ENCODE measurements around the gene CHST15.

Gene CHST15

GRCh38 chr10:124008681-124009080, 84.7 kb downstream of the CHST15 start:
- DNase-seq, result no peak

GRCh38 chr10:124008187-124008586, 85.2 kb downstream of the CHST15 start:
- no peak for DNase-seq

- DNase-seq, result no peak
Observed at GRCh38 chr10:124007773-124008145, 85.6 kb downstream of the CHST15 start.

DNA sequence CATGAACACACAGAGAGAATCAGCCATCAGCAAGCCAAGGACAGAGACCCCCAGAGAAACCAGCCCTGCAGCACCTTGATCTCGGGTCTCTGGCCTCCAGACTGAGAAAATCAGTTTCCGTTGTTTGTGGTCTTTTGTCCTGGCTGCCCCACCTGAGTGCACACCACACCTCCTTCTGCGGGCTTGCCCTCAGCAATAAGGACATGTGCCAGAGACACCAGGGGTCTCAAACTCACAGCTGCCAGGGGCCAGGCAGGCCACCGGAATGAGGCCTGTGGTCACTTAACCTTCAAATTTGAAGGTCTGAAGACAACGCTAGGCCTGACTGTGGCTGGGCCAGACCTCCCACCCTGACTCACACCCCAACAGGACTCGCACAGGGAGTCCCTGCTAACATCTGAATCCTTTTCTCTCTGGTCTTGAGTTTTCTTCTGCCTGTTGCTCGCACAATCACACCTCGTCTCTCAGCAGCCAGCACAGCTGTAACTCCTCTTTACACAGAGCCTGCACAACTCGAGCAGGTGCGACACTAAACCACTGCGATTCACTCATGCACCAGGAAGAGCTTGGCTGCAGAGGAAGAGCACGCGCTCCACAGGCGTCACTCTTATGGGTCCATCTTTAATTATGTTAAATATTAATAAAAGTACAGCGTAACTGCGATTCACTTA, 86.2 kb downstream of the CHST15 start:
- no peak for DNase-seq

DNA sequence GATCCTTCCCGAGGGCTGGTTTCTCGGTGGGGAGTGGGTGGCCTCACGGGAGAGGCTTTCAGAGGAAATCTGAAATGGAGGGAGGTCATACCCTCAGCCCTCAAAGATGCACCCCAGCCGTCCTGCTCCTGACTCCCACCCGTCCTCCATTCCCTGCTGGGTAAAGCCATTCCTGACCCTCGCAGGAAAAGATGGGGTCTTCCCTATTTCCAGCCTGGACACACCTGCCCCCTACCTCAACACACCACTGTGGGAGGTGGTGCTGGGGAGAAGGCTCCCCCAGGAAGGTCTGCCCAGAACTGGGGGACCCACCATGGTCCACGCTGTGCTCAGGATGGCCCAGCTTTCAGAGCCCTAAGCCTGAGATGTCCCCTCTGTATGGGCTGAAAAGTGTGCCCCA, 86.9 kb downstream of the CHST15 start:
- DNase-seq, result no peak

DNA sequence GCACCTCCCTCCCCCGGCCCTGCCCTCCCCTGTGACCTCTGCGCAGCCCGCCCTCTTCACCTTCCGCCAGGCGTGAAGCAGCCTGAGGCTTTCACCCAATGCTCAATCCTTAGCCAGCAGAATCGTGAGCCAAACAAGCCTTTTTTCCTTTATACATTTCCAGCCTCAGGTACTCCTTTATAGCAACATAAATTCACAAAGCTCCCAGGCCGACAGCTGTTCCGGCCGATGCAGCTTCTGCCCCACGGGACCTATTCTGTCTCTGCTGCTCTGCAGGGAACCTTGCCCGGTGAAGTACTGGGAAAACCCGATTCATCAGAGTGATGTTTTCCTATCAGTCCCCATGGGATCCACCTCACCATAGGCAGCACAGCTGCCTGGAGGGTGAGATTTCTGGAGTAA, 87.4 kb downstream of the CHST15 start:
- DNase-seq, result no peak

DNA sequence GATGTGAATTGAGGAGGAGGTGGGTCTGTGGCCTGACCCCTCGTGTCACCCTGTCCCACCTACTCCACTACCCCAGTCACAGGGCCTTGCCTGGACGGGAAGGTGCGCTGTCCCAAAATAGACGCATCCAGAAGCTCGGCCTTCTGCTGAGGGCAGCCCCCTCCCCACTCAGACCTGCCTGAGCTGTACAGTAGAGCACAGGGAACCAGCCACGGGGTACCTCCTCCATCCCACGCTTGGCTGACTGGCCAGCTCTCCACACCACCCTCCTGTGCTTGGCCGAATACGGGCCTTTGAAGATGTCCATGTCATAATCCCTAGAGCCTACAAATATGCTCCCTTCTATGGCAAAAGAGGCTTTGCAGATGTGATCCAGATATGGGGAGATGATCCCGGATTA, 88.3 kb downstream of the CHST15 start:
- no peak for DNase-seq

DNA sequence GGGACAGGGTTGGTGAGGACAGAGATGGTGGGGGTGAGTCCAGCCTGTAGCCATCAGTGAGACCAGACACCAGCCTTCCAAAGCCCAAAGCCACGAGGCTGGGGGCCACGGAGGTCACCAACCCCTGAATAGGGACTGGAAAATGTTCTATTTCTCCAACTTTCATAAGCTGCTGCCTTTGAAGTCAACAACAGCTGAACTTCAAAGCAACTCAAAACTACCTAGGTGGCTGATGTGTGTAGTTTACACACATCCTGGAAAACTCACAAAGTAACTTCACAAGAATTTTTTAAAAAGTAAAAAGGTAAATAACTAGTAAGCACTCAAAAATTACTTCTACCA, 88.8 kb downstream of the CHST15 start:
- DNase-seq, result no peak

DNA sequence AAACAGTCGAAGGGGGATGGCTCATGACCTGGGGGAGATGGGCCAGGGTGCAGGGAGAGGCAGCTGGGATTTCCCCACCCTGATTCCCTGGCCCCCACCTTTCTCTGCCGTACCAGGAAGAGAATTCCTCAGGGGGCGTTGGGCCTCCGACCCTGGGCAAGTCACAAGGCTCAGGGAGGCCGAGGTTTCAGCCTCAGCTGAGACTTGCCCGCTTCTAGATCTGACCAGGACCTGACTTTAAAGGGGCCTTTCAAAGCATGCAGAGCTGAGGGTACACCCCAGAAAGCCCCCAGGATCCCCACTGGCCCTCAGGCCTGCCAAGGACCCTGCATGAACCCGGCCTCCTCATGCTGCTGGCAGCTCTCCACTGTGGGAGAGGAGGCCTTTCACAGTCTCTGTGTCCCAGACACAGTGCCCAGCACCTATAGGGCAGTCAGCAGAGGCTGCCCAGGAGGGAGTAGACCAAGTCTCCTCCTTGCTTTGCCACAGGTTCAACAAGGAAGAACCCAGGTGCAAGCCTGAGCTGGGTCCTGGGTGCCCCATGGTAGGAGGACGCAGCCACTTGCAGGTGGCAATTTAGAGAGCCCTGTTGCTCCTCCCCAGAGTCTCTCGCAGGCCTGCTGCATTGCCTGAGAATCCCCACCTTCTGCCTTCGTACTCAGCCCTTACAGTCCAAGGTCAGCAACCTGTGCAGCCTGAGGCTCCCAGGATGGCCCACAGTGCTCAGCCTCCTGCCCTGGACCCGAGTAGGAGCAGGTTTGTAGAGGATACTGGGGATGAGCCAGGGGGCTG, 89.3 kb downstream of the CHST15 start:
- DNase-seq, result no peak

- DNase-seq, result no peak
Observed at GRCh38 chr10:124003481-124003870, 89.9 kb downstream of the CHST15 start.

- no peak for DNase-seq
Observed at GRCh38 chr10:124003070-124003419, 90.4 kb downstream of the CHST15 start.

DNA sequence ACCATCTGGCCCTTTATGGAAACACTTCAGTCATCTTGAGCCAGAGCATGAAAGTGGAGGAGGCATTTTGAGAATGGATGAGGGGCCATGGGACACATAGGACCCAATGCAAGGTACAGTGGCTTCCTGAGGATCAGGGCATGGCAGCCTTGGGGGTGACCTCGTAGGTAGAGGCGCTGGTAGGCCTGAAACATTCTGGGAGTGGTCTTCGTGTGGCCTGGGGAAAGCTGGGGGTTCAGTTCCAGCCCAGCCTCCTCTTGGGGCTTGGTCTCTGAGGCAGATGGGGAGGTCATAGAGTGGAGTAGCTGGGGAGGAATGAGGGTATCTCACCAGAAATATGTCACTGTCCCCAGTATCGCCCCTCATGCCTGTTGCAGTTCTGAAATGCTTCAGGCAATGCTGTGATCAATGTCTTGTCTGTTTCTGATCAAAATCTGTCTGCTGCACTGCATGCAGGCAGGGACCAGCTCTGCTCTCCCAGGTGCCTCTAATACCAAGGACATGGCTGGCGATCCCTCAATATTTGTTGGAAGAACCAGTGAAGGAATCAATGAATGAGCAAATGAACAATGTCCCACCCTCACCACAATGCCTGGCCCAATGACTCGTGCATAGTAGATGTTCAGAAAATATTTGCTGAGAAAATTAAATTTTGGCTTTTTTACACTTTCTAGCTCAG, 90.9 kb downstream of the CHST15 start:
- DNase-seq, result no peak

DNA sequence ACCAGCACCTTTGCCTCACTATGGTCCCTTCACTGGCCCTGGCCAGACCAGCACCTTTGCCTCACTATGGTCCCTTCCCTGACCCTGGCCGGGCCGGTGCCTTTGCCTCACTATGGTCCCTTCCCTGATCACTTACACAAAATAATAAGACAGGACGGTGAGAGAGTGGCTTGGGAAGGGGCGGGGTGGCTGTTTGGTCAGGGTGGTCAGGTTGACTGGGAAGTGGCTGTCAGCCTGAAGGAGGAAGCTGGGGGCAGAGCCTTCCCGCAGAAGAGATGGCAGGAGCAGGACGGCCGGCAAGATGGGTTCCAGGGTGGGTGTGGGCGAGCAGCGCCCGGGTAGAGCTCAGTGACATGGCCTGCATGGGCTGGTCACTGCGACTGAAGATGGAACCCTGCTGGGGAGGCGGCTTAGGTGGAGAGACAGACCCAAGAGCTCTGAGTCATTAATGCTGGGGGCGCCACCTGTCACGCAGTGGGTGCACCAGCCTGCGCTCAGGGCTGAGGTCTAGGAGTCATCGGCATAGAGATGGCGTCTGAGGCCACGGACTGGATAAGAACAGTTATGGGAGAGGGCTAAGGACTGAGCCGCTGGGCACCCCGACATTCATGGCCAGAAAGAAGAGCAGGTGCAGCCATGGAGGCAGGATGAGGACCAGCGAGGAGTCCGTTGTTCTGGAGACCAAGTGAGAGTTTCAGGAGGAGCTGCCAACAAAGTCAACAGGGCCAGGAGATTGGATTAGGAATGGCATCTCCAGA, 91.8 kb downstream of the CHST15 start:
- no peak for DNase-seq

DNA sequence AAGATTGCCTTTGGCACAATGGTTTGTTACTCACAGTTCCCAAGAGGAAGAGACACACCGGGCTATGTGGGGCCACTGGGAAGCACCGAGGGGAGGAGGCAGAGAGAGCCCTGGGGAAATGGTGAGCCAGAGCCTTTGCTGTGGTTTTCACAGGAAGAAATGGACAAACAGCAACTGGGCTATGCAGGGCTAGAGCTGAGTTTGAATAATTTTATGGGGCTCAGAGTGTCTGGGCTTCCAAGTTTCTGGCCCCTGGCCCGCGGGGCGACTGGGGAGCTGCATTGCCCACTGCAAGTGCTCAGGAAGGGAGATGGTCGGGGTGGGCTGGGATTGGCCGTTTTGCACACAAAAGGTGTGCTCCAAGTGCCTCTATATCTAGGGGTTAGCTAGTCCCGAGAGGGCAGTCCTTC, 92.6 kb downstream of the CHST15 start:
- no peak for DNase-seq

- DNase-seq, result no peak
Observed at GRCh38 chr10:123999956-124000615, 93.3 kb downstream of the CHST15 start.

- DNase-seq, result no peak
Observed at GRCh38 chr10:123999261-123999660, 94.1 kb downstream of the CHST15 start.

GRCh38 chr10:123998197-123999141, 94.9 kb downstream of the CHST15 start:
- no peak for DNase-seq

- DNase-seq, result no peak
Observed at GRCh38 chr10:123997486-123998196, 95.8 kb downstream of the CHST15 start.

DNA sequence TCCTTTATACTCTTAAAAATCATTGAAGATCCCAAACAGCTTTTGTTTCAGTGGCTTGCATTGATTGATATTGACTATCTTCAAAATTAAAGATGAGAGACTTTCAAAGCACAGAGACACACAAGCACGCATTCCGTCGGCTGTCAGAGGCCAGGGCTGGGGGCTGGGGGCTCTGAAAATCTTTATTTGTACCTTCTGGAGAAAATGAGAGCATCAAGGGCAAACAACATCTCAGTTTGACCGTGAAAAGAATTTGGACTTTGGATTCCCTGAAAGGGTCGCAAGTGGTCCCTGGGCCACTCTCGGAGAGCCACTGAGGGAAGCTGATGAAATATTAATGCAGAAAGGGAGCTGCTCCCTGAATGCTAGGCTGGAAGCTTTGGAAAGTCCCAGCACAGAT, 96.4 kb downstream of the CHST15 start:
- DNase-seq, result no peak

DNA sequence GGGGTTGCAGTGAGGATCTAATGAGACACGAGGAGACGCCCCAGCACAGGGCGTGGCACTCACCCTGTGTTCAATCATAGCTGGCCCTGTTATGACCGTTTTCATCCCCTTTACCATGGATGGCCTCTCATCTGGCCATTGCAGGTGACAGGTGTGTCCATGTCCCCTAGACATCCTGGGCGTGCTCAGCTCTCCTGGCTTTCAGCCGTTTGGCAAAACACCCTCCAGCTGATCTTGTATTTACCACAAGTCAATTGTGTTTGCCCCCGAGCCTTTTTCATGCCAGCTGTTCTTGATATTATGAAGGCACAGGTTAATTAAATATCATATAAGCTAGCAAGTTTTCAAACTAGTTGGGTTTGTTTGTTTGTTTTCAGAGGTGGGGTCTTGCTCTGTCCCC, 97.1 kb downstream of the CHST15 start:
- DNase-seq, result no peak

DNA sequence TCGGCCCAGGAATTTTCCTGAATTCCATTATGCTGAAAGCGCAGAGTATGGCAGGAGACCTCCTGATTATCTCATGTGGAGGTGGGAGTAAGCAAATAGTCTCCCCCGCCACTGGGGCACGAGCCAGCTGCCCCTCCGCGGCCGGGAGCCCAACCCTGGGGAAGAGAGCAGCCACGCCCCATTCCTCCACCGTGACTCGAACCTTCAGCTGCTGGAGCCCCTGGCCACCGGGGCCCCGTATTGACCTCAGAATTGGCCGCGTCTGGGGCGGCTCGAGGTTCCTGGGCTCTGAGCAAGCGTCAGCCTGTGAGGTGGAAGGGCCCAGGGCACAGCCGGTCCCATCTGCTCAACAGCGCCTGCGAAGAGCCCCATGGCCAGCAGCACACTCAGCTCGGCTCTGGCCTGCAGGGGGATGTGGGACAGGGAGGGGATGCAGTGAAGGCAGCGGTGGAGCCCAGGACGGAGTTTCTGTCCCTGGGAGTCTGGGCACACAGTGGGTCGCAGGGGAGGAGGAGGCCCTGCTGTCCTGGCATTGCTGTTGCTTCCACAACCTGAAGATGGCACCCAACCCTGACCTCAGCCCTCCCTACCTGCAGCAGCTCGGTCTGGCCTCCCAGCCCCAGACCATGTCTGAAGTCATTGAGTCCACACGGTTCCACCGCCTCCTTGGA, 97.8 kb downstream of the CHST15 start:
- no peak for DNase-seq
